Right lobe of liver (tissue), 6 donors: ENCODE measurements around the gene MS4A15. TPM values are rescaled to one million over a fixed set of nuclear protein-coding genes. Genes with fewer than 3 reads are reported as not detected.

Experiments used
- ATAC-seq, 4 donors: fragments of 200-7000 bp; cut with Tn5 transposase; one replicate each; pipeline ENCODE4 v1.9.1; 2020; ENCODE audit warnings: mild to moderate bottlenecking in 4 of 4, moderate library complexity in 4 of 4
- DNase-seq, 3 donors: peaks; one replicate each; pipeline ENCODE4 v3.0.0-alpha.2; 2020
- H3K27ac ChIP-seq, 3 donors: fragments of 200-600 bp; one replicate each; pipeline ENCODE4 v1.8.0; 2022
- H3K27me3 ChIP-seq, 2 donors: fragments of 200-600 bp; one replicate each; pipeline ENCODE4 v1.8.0; 2022
- H3K36me3 ChIP-seq, 4 donors: fragments of 200-600 bp; sonication (generic) in 1 of 4; one replicate each; pipeline versions ENCODE4 v1.5.1 to v1.8.0; 2017 to 2022; ENCODE audit warnings: control low read depth in 1 of 4
- H3K4me1 ChIP-seq, 4 donors: fragments of 200-600 bp; sonication (generic) in 1 of 4; one replicate each; pipeline versions ENCODE4 v1.5.1 to v1.8.0; 2017 to 2022; ENCODE audit warnings: control low read depth in 1 of 4
- H3K4me3 ChIP-seq, 3 donors: fragments of 200-600 bp; one replicate each; pipeline ENCODE4 v1.8.0; 2022
- H3K9me3 ChIP-seq, 4 donors: fragments of 200-600 bp; sonication (generic) in 1 of 4; one replicate each; pipeline versions ENCODE4 v1.5.1 to v1.8.0; 2017 to 2022; ENCODE audit warnings: control low read depth in 1 of 4
- CTCF ChIP-seq, 4 donors: fragments of 200-600 bp in 3 of 4; fragments of 450-650 bp in 1 of 4; IDR thresholded peaks; one replicate each; pipeline versions ENCODE4 v1.5.1 to v1.8.0; 2016 to 2022; ENCODE audit warnings: antibody characterized with exemption in 4 of 4, mild to moderate bottlenecking in 2 of 4
- POLR2A ChIP-seq: fragments of 450-650 bp; IDR thresholded peaks from one replicate; pipeline ENCODE4 v1.6.1; 2017; ENCODE audit warnings: antibody characterized with exemption, mild to moderate bottlenecking
- WGBS: methylation state at CpG from one replicate; pipeline ENCODE4 v1.1.6; 2018; ENCODE audit warnings: low coverage, low lambda C conversion rate; ENCODE audit not compliant: insufficient coverage; ENCODE audit errors: missing lambda C conversion rate; 5-methylcytosine and 5-hydroxymethylcytosine counted together
- intact Hi-C, 2 donors: fragments of 100-400 bp; cut with DNase I; formaldehyde crosslinking; loops; one replicate each; pipeline versions ENCODE4 v1.11.2 to v1.14.1; 2022
- total RNA-seq, 6 experiments: library from RNA; depleted of rRNA in 2 of 6; stranded (reverse); fragments of >200 nt in 2 of 6; fragmentation: NEBNext Ultra II Directional in 3 of 6; extraction: Animal tissue kit (Norgen Biotek cat#: 25700) in 3 of 6; gene quantifications; one replicate each; pipeline versions ENCODE4 v1.1.0 to v1.2.4, GENCODE V29; 2016 to 2023
- donor health status: DM: no; HTN: yes; CAD: no.
- donor health status: DM: no; HTN: no; CAD: no.
- donor health status: DM: no; HTN: no; CAD: no.
- donor health status: DM: no; HTN: yes; CAD: no.
- donor health status: DM: no; HTN: yes; CAD: no.

MS4A15 gene
- total RNA-seq, 6 experiments from 2014 or later: not detected

- DNase-seq (peak; percentile 61 to 77 (median 67)), ATAC-seq (peak; percentile 89 to 98 (median 95))
- Histone ChIP-seq H3K36me3 (no peaks in the 10 kb centered on the region), H3K27ac (no peak overlapping the region), H3K27me3 (no peaks in the 10 kb centered on the region), H3K4me1 (no peaks in the 10 kb centered on the region), H3K4me3 (no peak overlapping the region), H3K9me3 (no peaks in the 10 kb centered on the region)
- intact Hi-C loops: no loop called here
- WGBS: 19% methylated on average over 14 of the region's 15 CpGs
- TF ChIP-seq POLR2A: no peak
- peak; percentile 82 to 93 (median 91) for TF ChIP-seq CTCF (IDR thresholded peaks at IDR 0.05)
Measured at GRCh38 chr11:60775420-60775961, 18.8 kb downstream of the MS4A15 start.

GRCh38 chr11:60776167-60776566 is 19.5 kb downstream of the MS4A15 start:
- H3K4me1 ChIP-seq: no peaks in the 10 kb centered on the region
- ATAC-seq (peak in 1 of 4 donors; percentile 10), DNase-seq (no peak)
- intact Hi-C loops: no loop called here
- TF ChIP-seq POLR2A: no peak
- TF ChIP-seq CTCF (IDR thresholded peaks at IDR 0.05): no peak
- no peak overlapping the region for H3K27ac ChIP-seq
- no peak overlapping the region for H3K4me3 ChIP-seq
- 20% methylated on average over 1 of the region's 4 CpGs for WGBS
- H3K27me3 ChIP-seq: no peaks in the 10 kb centered on the region
- no peaks in the 10 kb centered on the region for H3K9me3 ChIP-seq
- H3K36me3 ChIP-seq: no peaks in the 10 kb centered on the region

GRCh38 chr11:60777106-60777505 is 20.4 kb downstream of the MS4A15 start:
- no peaks in the 10 kb centered on the region for H3K27me3 ChIP-seq
- H3K9me3 ChIP-seq: no peaks in the 10 kb centered on the region
- H3K4me3 ChIP-seq: no peak overlapping the region
- no peaks in the 10 kb centered on the region for H3K36me3 ChIP-seq
- H3K27ac ChIP-seq: no peak overlapping the region
- ATAC-seq (no peak), DNase-seq (no peak)
- H3K4me1 ChIP-seq: no peaks in the 10 kb centered on the region
- WGBS: 47% methylated on average over 3 of the region's 4 CpGs
- TF ChIP-seq CTCF (IDR thresholded peaks at IDR 0.05) (no peak), POLR2A (no peak)
- intact Hi-C loops: no loop called here

GRCh38 chr11:60777572-60777971 is 20.9 kb downstream of the MS4A15 start:
- H3K36me3 ChIP-seq: no peaks in the 10 kb centered on the region
- TF ChIP-seq CTCF (IDR thresholded peaks at IDR 0.05) (no peak), POLR2A (no peak)
- intact Hi-C loops: no loop called here
- H3K9me3 ChIP-seq: no peaks in the 10 kb centered on the region
- WGBS: 21% methylated on average over 2 of the region's 2 CpGs
- peak in 1 of 3 donors; percentile 38 for DNase-seq
- no peak overlapping the region for H3K4me3 ChIP-seq
- no peak overlapping the region for H3K27ac ChIP-seq
- H3K27me3 ChIP-seq: no peaks in the 10 kb centered on the region
- ATAC-seq: peak in 2 of 4 donors; percentile 35 to 49
- no peaks in the 10 kb centered on the region for H3K4me1 ChIP-seq

- no peak for DNase-seq
- whole genome bisulfite sequencing: 65% methylated on average over 2 of the region's 2 CpGs
- no peaks in the 10 kb centered on the region for H3K4me1 ChIP-seq
- intact Hi-C loops: no loop called here
- H3K4me3 ChIP-seq: no peak overlapping the region
- no peaks in the 10 kb centered on the region for H3K9me3 ChIP-seq
- no peak for TF ChIP-seq CTCF (IDR thresholded peaks at IDR 0.05)
- no peak for TF ChIP-seq POLR2A
- H3K27ac ChIP-seq: no peak overlapping the region
- H3K27me3 ChIP-seq: no peaks in the 10 kb centered on the region
- no peak for ATAC-seq
- no peaks in the 10 kb centered on the region for H3K36me3 ChIP-seq
Measured at GRCh38 chr11:60780065-60780464, 23.4 kb downstream of the MS4A15 start.
